Measurements from ENCODE around the gene CACFD1.

CACFD1 gene

GRCh38 chr9:133485531-133486260, 25.9 kb downstream of the CACFD1 start:
- no peak for DNase-seq

GRCh38 chr9:133487331-133487725, 27.6 kb downstream of the CACFD1 start:
- DNase-seq = no peak

- DNase-seq = no peak
These were observed 29.0 kb downstream of the CACFD1 start for GRCh38 chr9:133488686-133489252.

- DNase-seq = no peak
These were observed 29.7 kb downstream of the CACFD1 start for GRCh38 chr9:133489253-133490190.

GRCh38 chr9:133490201-133490681, 30.5 kb downstream of the CACFD1 start:
- DNase-seq = no peak

- DNase-seq = no peak
These were observed 31.3 kb downstream of the CACFD1 start for GRCh38 chr9:133490865-133491655.

GRCh38 chr9:133491656-133491925, 31.8 kb downstream of the CACFD1 start:
- no peak for DNase-seq

GRCh38 chr9:133492061-133493021, 32.6 kb downstream of the CACFD1 start:
- no peak for DNase-seq

GRCh38 chr9:133493428-133493827, 33.6 kb downstream of the CACFD1 start:
- DNase-seq = no peak

GRCh38 chr9:133493845-133494540, 34.2 kb downstream of the CACFD1 start:
- no peak for DNase-seq

- DNase-seq = no peak
These were observed 35.0 kb downstream of the CACFD1 start for GRCh38 chr9:133494636-133495326.

GRCh38 chr9:133495327-133496293, 35.8 kb downstream of the CACFD1 start:
- no peak for DNase-seq

GRCh38 chr9:133496861-133497842, 37.4 kb downstream of the CACFD1 start:
- no peak for DNase-seq

- no peak for DNase-seq
These were observed 39.5 kb downstream of the CACFD1 start for GRCh38 chr9:133499132-133499891.

- no peak for DNase-seq
These were observed 40.1 kb downstream of the CACFD1 start for GRCh38 chr9:133499892-133500270.

- no peak for DNase-seq
These were observed 42.3 kb downstream of the CACFD1 start for GRCh38 chr9:133502112-133502511.

- no peak for DNase-seq
These were observed 45.5 kb downstream of the CACFD1 start for GRCh38 chr9:133505186-133505830.
